GM23248 (cell line): ENCODE data around the gene PPM1H.

Experiments used
- EZH2 ChIP-seq: fragments of 200-600 bp; sonication (generic); IDR thresholded peaks from 2 replicates; pipeline ENCODE4 v1.6.1; 2018; ENCODE audit warnings: antibody characterized with exemption, mild to moderate bottlenecking; ENCODE audit not compliant: insufficient read depth, poor library complexity, severe bottlenecking
- EZH2phosphoT487 ChIP-seq: fragments of 200-600 bp; sonication (generic); IDR thresholded peaks from 2 replicates; pipeline ENCODE4 v1.6.1; 2018; ENCODE audit warnings: antibody characterized with exemption, moderate library complexity, mild to moderate bottlenecking, low read depth; ENCODE audit not compliant: insufficient read depth

GRCh38 chr12:62882140-62882539 is 52.8 kb downstream of the PPM1H start:
- TF ChIP-seq EZH2, result no peak
- no peak for TF ChIP-seq EZH2phosphoT487
